ENCODE results near the gene VAV1.

- TF ChIP-seq CTCF (IDR thresholded peaks at IDR 0.05; ENCODE audit: control extremely low read depth in 1 of 3, insufficient read depth in 1 of 3, low read depth in 1 of 3, low read length in 3 of 3) = no peak
- TF ChIP-seq CBX5 (IDR thresholded peaks at IDR 0.05; ENCODE audit: low read depth, low read length) = no peak
- TF ChIP-seq SIN3A (conservative IDR thresholded peaks at IDR 0.05 in 1 of 2, IDR thresholded peaks at IDR 0.05 in 1 of 2; ENCODE audit: low read depth in 1 of 2, low read length in 2 of 2) = no peak
- no peak for TF ChIP-seq MAX (IDR thresholded peaks at IDR 0.05)
- no peak for TF ChIP-seq ATF3 (IDR thresholded peaks at IDR 0.05; ENCODE audit: insufficient read depth, low read depth, low read length)
- no peak for TF ChIP-seq POLR2A (IDR thresholded peaks at IDR 0.05; ENCODE audit: control extremely low read depth in 1 of 2, low read depth in 2 of 2, low read length in 2 of 2)
- no peak for TF ChIP-seq EZH2 (IDR thresholded peaks at IDR 0.05; ENCODE audit: low read depth, low read length, severe bottlenecking)
- no peak for TF ChIP-seq SP2 (IDR thresholded peaks at IDR 0.05; ENCODE audit: low read length)
- TF ChIP-seq USF2 (IDR thresholded peaks at IDR 0.05; ENCODE audit: low read length) = no peak
- no peak for TF ChIP-seq HDAC2 (IDR thresholded peaks at IDR 0.05; ENCODE audit: borderline replicate concordance in 1 of 2, low read depth in 2 of 2, low read length in 2 of 2)
Observed at GRCh38 chr19:6772866-6773322, 386 bp downstream of the VAV1 start.

Measured in H1 (cell line).